MCF 10A (cell line): ENCODE data around the gene SPATA2. TPM values are rescaled to one million over a fixed set of nuclear protein-coding genes. Genes with fewer than 3 reads are reported as not detected.

ENCODE experiments used
- BruUV-seq: library from RNA; stranded (reverse); fragments of 400-500 nt; replicated peaks from 2 replicates; lab custom pipeline; 2021; lab: Mats Ljungman, UMichigan
- CTCF ChIA-PET: fragments of 300-600 bp; sonication (Branson Sonifier 250); formaldehyde crosslinking; extraction: SDS; loops from one replicate; lab custom pipeline; 2021; ENCODE audit warnings: antibody characterized with exemption, inconsistent platforms; lab: Yijun Ruan, JAX
- POLR2A ChIA-PET: fragments of 300-600, 350-650 bp; sonication (Branson Sonifier 250); formaldehyde crosslinking; extraction: SDS; loops from one replicate; lab custom pipeline; 2020; ENCODE audit warnings: antibody characterized with exemption, inconsistent platforms; lab: Yijun Ruan, JAX
- DNase-seq: peaks from one replicate; pipeline ENCODE4 v3.0.0-alpha.2; 2018; ENCODE audit not compliant: unreplicated experiment
- H3K27ac Mint-ChIP-seq: one replicate; pipeline ENCODE4 v1.8.0; 2022; ENCODE audit warnings: mild to moderate bottlenecking, low read depth, mixed read lengths; ENCODE audit not compliant: unreplicated experiment
- H3K27me3 Mint-ChIP-seq: one replicate; pipeline ENCODE4 v1.8.0; 2022; ENCODE audit warnings: mixed read lengths; ENCODE audit not compliant: insufficient read depth, unreplicated experiment
- H3K36me3 Mint-ChIP-seq: one replicate; pipeline ENCODE4 v1.8.0; 2022; ENCODE audit warnings: mild to moderate bottlenecking, moderate library complexity, mixed read lengths; ENCODE audit not compliant: insufficient read depth, unreplicated experiment
- H3K4me1 Mint-ChIP-seq: one replicate; pipeline ENCODE4 v1.8.0; 2022; ENCODE audit warnings: mixed read lengths; ENCODE audit not compliant: insufficient read depth, unreplicated experiment
- H3K4me3 Mint-ChIP-seq: one replicate; pipeline ENCODE4 v1.8.0; 2022; ENCODE audit warnings: mild to moderate bottlenecking, moderate library complexity, mixed read lengths; ENCODE audit not compliant: unreplicated experiment
- H3K9me3 Mint-ChIP-seq: one replicate; pipeline ENCODE4 v1.8.0; 2022; ENCODE audit warnings: mixed read lengths; ENCODE audit not compliant: unreplicated experiment
- intact Hi-C: fragments of 100-400 bp; cut with micrococcal nuclease; formaldehyde crosslinking; loops from 2 replicates; pipeline ENCODE4 v1.14.1; 2022
- total RNA-seq: library from RNA; stranded (reverse); gene quantifications from 2 replicates; pipeline ENCODE4 v1.2.3, GENCODE V29; 2022
- TF ChIP-seq, protein P1 (sequence below): fragments of 200-600 bp; IDR thresholded peaks from one replicate; pipeline ENCODE4 v1.8.0; 2022; ENCODE audit warnings: antibody characterized with exemption, mild to moderate bottlenecking; ENCODE audit not compliant: unreplicated experiment

Gene SPATA2
- total RNA-seq, 1 experiment from 2014 or later = 5.5 TPM

DNA sequence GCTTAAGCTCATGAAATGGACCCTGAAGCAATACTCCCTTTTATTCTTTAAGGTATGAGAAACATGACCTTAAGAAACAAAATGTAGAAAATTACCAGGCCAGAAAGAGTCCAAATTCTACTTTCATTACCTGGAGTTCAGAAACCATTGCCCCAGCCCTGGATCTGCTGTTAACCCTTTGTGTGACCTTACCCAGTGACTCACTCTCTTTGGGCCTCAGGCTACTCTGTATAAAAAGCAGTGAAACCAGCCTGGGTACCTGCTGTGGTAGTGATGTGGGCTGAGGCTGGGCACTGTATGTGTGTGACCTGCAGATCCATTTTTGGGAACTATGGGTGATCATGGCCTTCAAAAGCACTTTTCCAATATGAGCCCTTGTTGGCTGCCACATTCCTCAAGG, 55.5 kb downstream of the SPATA2 start:
- ChIA-PET POLR2A (interaction anchor here (0.7 to 1.1 kb wide), 2 partner anchors 10 kb away, joined by 3 read pairs; no protein-coding TSS in a partner anchor), CTCF (interaction anchor here (0.5 to 0.9 kb wide), 5 partner anchors 14 to 85 kb away, joined by 4 to 6 read pairs (median 5); no protein-coding TSS in a partner anchor)
- intact Hi-C loops = no loop called here
- DNase-seq = peak; percentile 26
- H3K27me3 Mint-ChIP-seq = no peaks in the 10 kb centered on the region
- BruUV-seq = no TSS peak
- no peaks in the 10 kb centered on the region for H3K4me1 Mint-ChIP-seq
- no peaks in the 10 kb centered on the region for H3K9me3 Mint-ChIP-seq
- TF ChIP-seq, protein P1, sequence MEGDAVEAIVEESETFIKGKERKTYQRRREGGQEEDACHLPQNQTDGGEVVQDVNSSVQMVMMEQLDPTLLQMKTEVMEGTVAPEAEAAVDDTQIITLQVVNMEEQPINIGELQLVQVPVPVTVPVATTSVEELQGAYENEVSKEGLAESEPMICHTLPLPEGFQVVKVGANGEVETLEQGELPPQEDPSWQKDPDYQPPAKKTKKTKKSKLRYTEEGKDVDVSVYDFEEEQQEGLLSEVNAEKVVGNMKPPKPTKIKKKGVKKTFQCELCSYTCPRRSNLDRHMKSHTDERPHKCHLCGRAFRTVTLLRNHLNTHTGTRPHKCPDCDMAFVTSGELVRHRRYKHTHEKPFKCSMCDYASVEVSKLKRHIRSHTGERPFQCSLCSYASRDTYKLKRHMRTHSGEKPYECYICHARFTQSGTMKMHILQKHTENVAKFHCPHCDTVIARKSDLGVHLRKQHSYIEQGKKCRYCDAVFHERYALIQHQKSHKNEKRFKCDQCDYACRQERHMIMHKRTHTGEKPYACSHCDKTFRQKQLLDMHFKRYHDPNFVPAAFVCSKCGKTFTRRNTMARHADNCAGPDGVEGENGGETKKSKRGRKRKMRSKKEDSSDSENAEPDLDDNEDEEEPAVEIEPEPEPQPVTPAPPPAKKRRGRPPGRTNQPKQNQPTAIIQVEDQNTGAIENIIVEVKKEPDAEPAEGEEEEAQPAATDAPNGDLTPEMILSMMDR = no peak
- no peak overlapping the region for H3K4me3 Mint-ChIP-seq
- H3K27ac Mint-ChIP-seq = no peak overlapping the region
- H3K36me3 Mint-ChIP-seq = peaks cover 30% of the 10 kb centered on the region

DNA sequence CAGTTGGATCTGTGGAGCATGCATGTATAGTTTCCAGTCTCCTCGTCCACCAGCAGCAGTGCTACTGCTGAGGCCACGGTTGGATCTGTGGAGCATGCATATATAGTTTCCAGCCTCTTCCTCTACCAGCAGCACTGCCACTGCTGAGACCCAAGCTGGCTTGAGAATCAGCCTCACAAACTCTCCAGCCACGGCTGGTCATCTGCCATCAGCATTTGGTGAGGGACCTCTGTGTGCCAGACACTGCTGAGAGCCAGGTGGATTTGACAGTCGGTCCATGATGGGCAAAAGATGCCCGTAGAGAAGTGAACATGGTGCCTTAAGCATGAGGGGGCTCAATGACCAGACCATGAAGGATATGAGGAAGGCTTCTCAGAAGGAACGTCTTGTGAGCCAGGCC, 56.3 kb downstream of the SPATA2 start:
- CTCF ChIA-PET = interaction anchor here (0.9 to 1.3 kb wide), 2 partner anchors 12 to 13 kb away, joined by 5 to 6 read pairs; no protein-coding TSS in a partner anchor
- H3K27me3 Mint-ChIP-seq = no peaks in the 10 kb centered on the region
- intact Hi-C loops = no loop called here
- TF ChIP-seq, protein P1 = no peak
- H3K4me1 Mint-ChIP-seq = no peaks in the 10 kb centered on the region
- no peaks in the 10 kb centered on the region for H3K9me3 Mint-ChIP-seq
- H3K36me3 Mint-ChIP-seq = peaks cover 23% of the 10 kb centered on the region
- H3K4me3 Mint-ChIP-seq = no peak overlapping the region
- H3K27ac Mint-ChIP-seq = no peak overlapping the region
- POLR2A ChIA-PET = interaction anchor here (0.5 to 0.7 kb wide), 3 partner anchors 9 to 1986 kb away, joined by 3 to 4 read pairs (median 3); no protein-coding TSS in a partner anchor
- BruUV-seq = no TSS peak
- DNase-seq = no peak

DNA sequence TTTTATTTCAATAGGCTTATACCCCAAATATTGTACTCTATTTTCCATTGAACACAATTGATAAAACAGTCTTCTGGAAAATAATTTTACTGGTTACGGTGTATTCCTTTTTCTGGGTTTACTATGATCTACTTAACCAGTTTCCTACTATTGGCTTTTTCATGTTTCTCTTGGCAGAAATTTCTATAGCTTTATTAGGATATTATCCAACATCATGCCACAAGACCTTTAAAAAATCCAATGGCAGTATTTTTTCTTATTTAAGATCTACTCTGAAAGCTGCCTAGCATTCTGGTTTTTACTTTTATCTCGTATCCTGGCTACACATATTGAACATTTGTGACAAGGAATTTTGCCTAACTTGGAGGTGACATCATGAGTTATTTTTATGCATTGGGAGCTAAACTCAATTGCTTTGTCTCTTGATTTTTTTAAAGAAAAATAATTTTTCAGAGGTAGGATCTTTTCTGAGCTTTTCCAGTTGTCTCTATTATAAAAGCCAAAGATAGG, 57.2 kb downstream of the SPATA2 start:
- H3K36me3 Mint-ChIP-seq = peaks cover 24% of the 10 kb centered on the region
- H3K4me1 Mint-ChIP-seq = peaks cover 7% of the 10 kb centered on the region
- H3K4me3 Mint-ChIP-seq = no peak overlapping the region
- H3K9me3 Mint-ChIP-seq = no peaks in the 10 kb centered on the region
- TF ChIP-seq, protein P1 = no peak
- no peak for DNase-seq
- no TSS peak for BruUV-seq
- H3K27me3 Mint-ChIP-seq = no peaks in the 10 kb centered on the region
- CTCF ChIA-PET = interaction anchor here (0.6 to 1.6 kb wide), 5 partner anchors 12 to 297 kb away, joined by 3 to 5 read pairs (median 3); no protein-coding TSS in a partner anchor
- POLR2A ChIA-PET = interaction anchor here (0.9 to 1.3 kb wide), 3 partner anchors 8 to 58 kb away, joined by 3 to 4 read pairs (median 4); partner anchors contain the start of gene SPATA2
- intact Hi-C loops = no loop called here
- H3K27ac Mint-ChIP-seq = no peak overlapping the region

DNA sequence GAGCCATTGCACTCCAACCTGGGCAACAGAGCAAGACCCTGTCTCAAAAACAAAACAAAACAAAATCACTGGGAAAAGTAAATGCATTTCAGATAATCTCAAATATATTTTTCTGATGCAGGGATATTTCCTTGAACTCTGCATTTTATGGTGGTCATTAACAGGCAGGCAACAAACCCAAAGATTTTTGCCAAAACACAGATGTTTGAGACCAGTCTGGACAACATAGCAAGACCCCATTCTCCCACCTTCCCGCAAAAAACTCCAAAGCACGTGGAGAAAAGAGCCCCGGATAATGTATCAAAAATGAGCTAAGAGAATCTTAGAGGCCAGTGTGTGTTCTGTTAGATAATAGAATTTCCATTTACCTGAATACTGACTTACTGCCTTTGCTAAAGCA, 58.4 kb downstream of the SPATA2 start:
- Mint-ChIP-seq H3K36me3 (peaks cover 30% of the 10 kb centered on the region), H3K4me1 (peaks cover 7% of the 10 kb centered on the region), H3K27ac (no peak overlapping the region), H3K9me3 (no peaks in the 10 kb centered on the region), H3K4me3 (no peak overlapping the region), H3K27me3 (no peaks in the 10 kb centered on the region)
- POLR2A ChIA-PET = interaction anchor here (1.3 kb wide), 1 partner anchor 59 kb away, joined by 3 read pairs; the partner anchor contains the start of gene SPATA2
- CTCF ChIA-PET = interaction anchor here (0.6 to 3.9 kb wide), 7 partner anchors 11 to 316 kb away, joined by 3 to 20 read pairs (median 5); no protein-coding TSS in a partner anchor
- no TSS peak for BruUV-seq
- TF ChIP-seq, protein P1 = no peak
- DNase-seq = no peak
- intact Hi-C loops = no loop called here
